H1 (cell line): ENCODE measurements around the gene DDC.
"Not testable (repeated sequence)": the region's sequence is repeated elsewhere in the genome, so short reads cannot be mapped to it uniquely, and the experiment has no call there.

Experiments
- ATF3 ChIP-seq: IDR thresholded peaks from 2 replicates; pipeline ENCODE4 v1.6.1; 2011; ENCODE audit warnings: low read depth, mild to moderate bottlenecking, low read length; ENCODE audit not compliant: insufficient read depth
- BCL11A ChIP-seq, 2 experiments: IDR thresholded peaks; one replicate each; pipeline ENCODE4 v1.6.1; 2011; ENCODE audit warnings: low read depth in 2 of 2, low read length in 2 of 2, mild to moderate bottlenecking in 2 of 2
- CTCF ChIP-seq, 3 experiments: IDR thresholded peaks; 1 replicate in 2 of 3; 2 replicates in 1 of 3; pipeline versions ENCODE4 v1.5.1 to v1.6.1; 2011; ENCODE audit warnings: low read length in 3 of 3, mild to moderate bottlenecking in 3 of 3, inconsistent platforms in 2 of 3, low read depth in 1 of 3, moderate library complexity in 1 of 3; ENCODE audit not compliant: insufficient read depth in 1 of 3; ENCODE audit errors: control extremely low read depth in 1 of 3
- E2F6 ChIP-seq: IDR thresholded peaks from 2 replicates; pipeline ENCODE4 v1.6.1; 2012; ENCODE audit warnings: inconsistent platforms
- EP300 ChIP-seq, 2 experiments: IDR thresholded peaks; 1 replicate in 1 of 2; 2 replicates in 1 of 2; pipeline ENCODE4 v1.6.1; 2011 to 2012; ENCODE audit warnings: low read depth in 2 of 2, low read length in 2 of 2, mild to moderate bottlenecking in 2 of 2, borderline replicate concordance in 1 of 2, inconsistent platforms in 1 of 2, moderate library complexity in 1 of 2
- EZH2 ChIP-seq: fragments of 200-600 bp; sonication (generic); IDR thresholded peaks from 2 replicates; pipeline ENCODE4 v1.7.1; 2012; ENCODE audit warnings: low read depth, mild to moderate bottlenecking, moderate library complexity, low read length, inconsistent platforms; ENCODE audit not compliant: severe bottlenecking
- GABPA ChIP-seq: IDR thresholded peaks from 2 replicates; pipeline ENCODE4 v1.6.1; 2011; ENCODE audit warnings: mild to moderate bottlenecking, low read length, moderate library complexity, borderline replicate concordance; ENCODE audit not compliant: insufficient read depth
- JUND ChIP-seq: IDR thresholded peaks from 2 replicates; pipeline ENCODE4 v1.6.1; 2011; ENCODE audit warnings: mild to moderate bottlenecking, improper control_type of control experiment, low read length
- PHF8 ChIP-seq: fragments of 200-600 bp; sonication (generic); conservative IDR thresholded peaks from 2 replicates; pipeline ENCODE4 v1.7.1; 2012; ENCODE audit warnings: low read depth, mild to moderate bottlenecking, inconsistent platforms, low read length, moderate library complexity
- POLR2A ChIP-seq, 2 experiments: IDR thresholded peaks; 1 replicate in 1 of 2; 2 replicates in 1 of 2; pipeline ENCODE4 v1.6.1; 2011; ENCODE audit warnings: low read depth in 2 of 2, low read length in 2 of 2, mild to moderate bottlenecking in 2 of 2; ENCODE audit errors: control extremely low read depth in 1 of 2
- POLR2AphosphoS5 ChIP-seq: IDR thresholded peaks from 2 replicates; pipeline ENCODE4 v1.6.1; 2011; ENCODE audit warnings: low read depth, low read length
- SP1 ChIP-seq: IDR thresholded peaks from 2 replicates; pipeline ENCODE4 v1.6.1; 2011; ENCODE audit warnings: low read depth, low read length

- TF ChIP-seq GABPA; CTCF (IDR thresholded peaks at IDR 0.05; ENCODE audit: control extremely low read depth in 1 of 3, insufficient read depth in 1 of 3, low read depth in 1 of 3, low read length in 3 of 3); POLR2AphosphoS5; POLR2A (IDR thresholded peaks at IDR 0.05; ENCODE audit: control extremely low read depth in 1 of 2, low read depth in 2 of 2, low read length in 2 of 2); SP1; PHF8; E2F6; JUND; EZH2; EP300 (IDR thresholded peaks at IDR 0.05; ENCODE audit: borderline replicate concordance in 1 of 2, low read depth in 2 of 2, low read length in 2 of 2); BCL11A (IDR thresholded peaks at IDR 0.05; ENCODE audit: low read depth in 2 of 2, low read length in 2 of 2); ATF3: not testable (repeated sequence)
These were observed 11.2 kb upstream of the DDC start for GRCh38 chr7:50576388-50576787.
